NCI-H748 treated with DMSO at 0.1 percent for 48 hours (cell line): ENCODE data around the gene YTHDC2.
"Not testable (repeated sequence)": the region's sequence is repeated elsewhere in the genome, so short reads cannot be mapped to it uniquely, and the experiment has no call there.

ENCODE experiments used
- DNase-seq: peaks from one replicate; lab custom pipeline; 2025; lab: John Stamatoyannopoulos, UW

YTHDC2 gene

GRCh38 chr5:113603246-113603645 is 89.8 kb downstream of the YTHDC2 start:
- DNase-seq, result not testable (repeated sequence)

GRCh38 chr5:113606298-113607134 is 93.0 kb downstream of the YTHDC2 start:
- peak; percentile 44 for DNase-seq

- no peak for DNase-seq
Measured at GRCh38 chr5:113607361-113607760, 93.9 kb downstream of the YTHDC2 start.

- DNase-seq, result no peak
Measured at GRCh38 chr5:113608113-113608596, 94.7 kb downstream of the YTHDC2 start.

- peak; percentile 23 for DNase-seq
Measured at GRCh38 chr5:113612060-113612496, 98.6 kb downstream of the YTHDC2 start.

GRCh38 chr5:113614191-113614590 is 100.7 kb downstream of the YTHDC2 start:
- no peak for DNase-seq

GRCh38 chr5:113615708-113616107 is 102.2 kb downstream of the YTHDC2 start:
- DNase-seq, result no peak

GRCh38 chr5:113617191-113617796 is 103.8 kb downstream of the YTHDC2 start:
- no peak for DNase-seq

- DNase-seq, result no peak
Measured at GRCh38 chr5:113632996-113633395, 119.5 kb downstream of the YTHDC2 start.

GRCh38 chr5:113634957-113635356 is 121.5 kb downstream of the YTHDC2 start:
- DNase-seq, result no peak

GRCh38 chr5:113641715-113642114 is 128.2 kb downstream of the YTHDC2 start:
- no peak for DNase-seq
